WTC11 (cell line): ENCODE measurements around the gene UBE2H. TPM values are rescaled to one million over a fixed set of nuclear protein-coding genes. Genes with fewer than 3 reads are reported as not detected.
A peak's percentile ranks its signal among the peaks of the same experiment; 100 is the strongest.
"Not testable (repeated sequence)": the region's sequence is repeated elsewhere in the genome, so short reads cannot be mapped to it uniquely, and the experiment has no call there.

Experiments used
- ATAC-seq: fragments of 200-7000 bp; cut with Tn5 transposase; 2 replicates; pipeline ENCODE4 v1.10.0; 2021; ENCODE audit warnings: mild to moderate bottlenecking, moderate library complexity
- CTCF ChIA-PET: fragments of 300-600 bp; sonication (Branson Sonifier 250); formaldehyde crosslinking; loops from one replicate; lab custom pipeline; 2021; ENCODE audit warnings: antibody characterized with exemption; lab: Charles Lee
- POLR2A ChIA-PET: fragments of 350-600 bp; sonication (Branson Sonifier 250); formaldehyde crosslinking; loops from one replicate; lab custom pipeline; 2021; ENCODE audit warnings: antibody characterized with exemption; lab: Charles Lee
- DNase-seq: peaks from one replicate; pipeline ENCODE4 v3.0.0; 2021; ENCODE audit warnings: low spot score
- H3K27ac Mint-ChIP-seq: 2 replicates; pipeline ENCODE4 v1.8.0; 2021; ENCODE audit warnings: mixed read lengths
- H3K27me3 Mint-ChIP-seq: 2 replicates; pipeline ENCODE4 v1.8.0; 2021; ENCODE audit warnings: low read depth, mild to moderate bottlenecking, moderate library complexity, mixed read lengths
- H3K36me3 Mint-ChIP-seq: 2 replicates; pipeline ENCODE4 v1.8.0; 2021; ENCODE audit warnings: mixed read lengths
- H3K4me1 Mint-ChIP-seq: 2 replicates; pipeline ENCODE4 v1.8.0; 2022; ENCODE audit warnings: mixed read lengths
- H3K4me3 Mint-ChIP-seq: 2 replicates; pipeline ENCODE4 v1.8.0; 2021; ENCODE audit warnings: mild to moderate bottlenecking, moderate library complexity, mixed read lengths
- H3K9me3 Mint-ChIP-seq: 2 replicates; pipeline ENCODE4 v1.8.0; 2021; ENCODE audit warnings: mixed read lengths
- ATF1 ChIP-seq: sonication (generic); formaldehyde crosslinking; IDR thresholded peaks from 2 replicates; pipeline ENCODE4 v1.8.1; 2023; ENCODE audit warnings: mild to moderate bottlenecking, moderate library complexity, missing genetic modification reagents
- CBFB ChIP-seq: sonication (generic); formaldehyde crosslinking; IDR thresholded peaks from 2 replicates; pipeline ENCODE4 v1.8.1; 2022; ENCODE audit warnings: mild to moderate bottlenecking, low read depth, missing genetic modification reagents
- MXD4 ChIP-seq: fragments of 250-450 bp; sonication (Bioruptor Pico); IDR thresholded peaks from 2 replicates; pipeline ENCODE4 v1.8.0; 2021; ENCODE audit warnings: mild to moderate bottlenecking, moderate library complexity, borderline replicate concordance
- OVOL2 ChIP-seq: fragments of 250-450 bp; sonication (Bioruptor Pico); IDR thresholded peaks from 2 replicates; pipeline ENCODE4 v1.9.0; 2021; ENCODE audit warnings: mild to moderate bottlenecking, borderline replicate concordance
- PRRX2 ChIP-seq: fragments of 250-450 bp; sonication (Bioruptor Pico); IDR thresholded peaks from 2 replicates; pipeline ENCODE4 v1.8.0; 2021; ENCODE audit warnings: mild to moderate bottlenecking
- SOX15 ChIP-seq: fragments of 250-450 bp; sonication (Bioruptor Pico); IDR thresholded peaks from 2 replicates; pipeline ENCODE4 v1.9.0; 2021; ENCODE audit warnings: mild to moderate bottlenecking
- TCF7 ChIP-seq: sonication (generic); formaldehyde crosslinking; IDR thresholded peaks from 2 replicates; pipeline ENCODE4 v1.8.0; 2022; ENCODE audit warnings: mild to moderate bottlenecking, low read depth, missing genetic modification reagents, moderate library complexity
- TEAD4 ChIP-seq: sonication (generic); formaldehyde crosslinking; IDR thresholded peaks from 2 replicates; pipeline ENCODE4 v1.8.0; 2022; ENCODE audit warnings: mild to moderate bottlenecking, missing genetic modification reagents
- TP53 ChIP-seq: sonication (generic); formaldehyde crosslinking; IDR thresholded peaks from 2 replicates; pipeline ENCODE4 v1.8.1; 2023; ENCODE audit warnings: mild to moderate bottlenecking, missing genetic modification reagents
- ZBTB21 ChIP-seq: sonication (generic); formaldehyde crosslinking; IDR thresholded peaks from 2 replicates; pipeline ENCODE4 v1.8.1; 2023; ENCODE audit warnings: mild to moderate bottlenecking, missing genetic modification reagents, borderline replicate concordance
- ZNF138 ChIP-seq: sonication (generic); formaldehyde crosslinking; conservative IDR thresholded peaks from 2 replicates; pipeline ENCODE4 v1.8.1; 2022; ENCODE audit warnings: mild to moderate bottlenecking, moderate library complexity, missing genetic modification reagents
- ZNF219 ChIP-seq: sonication (generic); formaldehyde crosslinking; IDR thresholded peaks from 2 replicates; pipeline ENCODE4 v1.8.0; 2023; ENCODE audit warnings: missing genetic modification reagents, mild to moderate bottlenecking, borderline replicate concordance
- ZNF317 ChIP-seq: sonication (generic); formaldehyde crosslinking; IDR thresholded peaks from 2 replicates; pipeline ENCODE4 v1.8.1; 2023; ENCODE audit warnings: low read depth, mild to moderate bottlenecking, moderate library complexity, missing genetic modification reagents, borderline replicate concordance
- ZNF671 ChIP-seq: fragments of 250-450 bp; sonication (Bioruptor Pico); IDR thresholded peaks from 2 replicates; pipeline ENCODE4 v1.8.0; 2021; ENCODE audit warnings: mild to moderate bottlenecking
- total RNA-seq: library from RNA; stranded (reverse); gene quantifications from 3 replicates; pipeline ENCODE4 v1.2.3, GENCODE V29; 2021
- TF ChIP-seq, protein P1 (sequence below): fragments of 200-600 bp; IDR thresholded peaks from 2 replicates; pipeline ENCODE4 v1.8.0; 2022; ENCODE audit warnings: antibody characterized with exemption
- TF ChIP-seq, protein P2 (sequence below): sonication (generic); formaldehyde crosslinking; IDR thresholded peaks from 2 replicates; pipeline ENCODE4 v1.8.1; 2022; ENCODE audit warnings: low read depth, mild to moderate bottlenecking, moderate library complexity, missing genetic modification reagents, borderline replicate concordance
- TF ChIP-seq, protein P3 (sequence below): sonication (generic); formaldehyde crosslinking; IDR thresholded peaks from 2 replicates; pipeline ENCODE4 v1.8.1; 2022; ENCODE audit warnings: mild to moderate bottlenecking, missing genetic modification reagents, moderate library complexity, borderline replicate concordance
- TF ChIP-seq, protein P4 (sequence below): sonication (generic); formaldehyde crosslinking; IDR thresholded peaks from 2 replicates; pipeline ENCODE4 v1.8.1; 2022; ENCODE audit warnings: mild to moderate bottlenecking, moderate library complexity, missing genetic modification reagents
- TF ChIP-seq, protein P5 (sequence below): sonication (generic); formaldehyde crosslinking; IDR thresholded peaks from 2 replicates; pipeline ENCODE4 v1.8.1; 2023; ENCODE audit warnings: mild to moderate bottlenecking, missing genetic modification reagents, moderate library complexity
- TF ChIP-seq, protein P6 (sequence below): fragments of 250-450 bp; sonication (Bioruptor Pico); conservative IDR thresholded peaks from 2 replicates; pipeline ENCODE4 v1.9.0; 2021; ENCODE audit warnings: mild to moderate bottlenecking

UBE2H gene
- total RNA-seq, 1 experiment from 2014 or later, result 55.0 TPM

DNA sequence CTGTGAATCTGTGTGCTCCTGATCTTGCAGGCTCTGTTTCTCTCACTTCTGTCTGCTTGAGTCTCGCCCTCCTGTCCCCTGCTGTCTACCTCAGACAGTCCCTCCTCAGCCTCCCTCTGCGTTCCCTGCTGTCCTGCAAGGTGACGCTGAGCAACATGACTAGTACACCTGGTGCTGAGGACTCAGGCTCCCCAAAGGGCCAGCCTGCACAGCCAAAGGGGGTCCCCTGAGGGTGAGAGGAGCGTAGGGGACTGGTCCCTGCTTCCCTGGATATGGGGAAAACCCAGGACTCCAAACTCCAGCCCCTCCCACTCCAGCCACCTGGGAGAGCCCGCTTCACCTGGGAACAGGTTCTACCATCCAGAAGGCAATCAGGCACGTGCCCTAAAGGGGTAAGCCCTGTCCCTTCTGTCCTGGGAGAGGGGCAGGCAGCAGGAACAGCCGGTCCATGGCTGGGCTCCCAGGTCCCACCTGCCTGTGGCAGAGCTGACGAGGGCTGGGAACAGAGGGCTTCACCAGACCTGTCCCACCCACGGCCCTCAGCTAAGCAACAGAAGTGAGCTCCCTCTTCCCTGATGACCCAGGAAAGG, 156.5 kb downstream of the UBE2H start (continued):
- TF ChIP-seq, protein P1, sequence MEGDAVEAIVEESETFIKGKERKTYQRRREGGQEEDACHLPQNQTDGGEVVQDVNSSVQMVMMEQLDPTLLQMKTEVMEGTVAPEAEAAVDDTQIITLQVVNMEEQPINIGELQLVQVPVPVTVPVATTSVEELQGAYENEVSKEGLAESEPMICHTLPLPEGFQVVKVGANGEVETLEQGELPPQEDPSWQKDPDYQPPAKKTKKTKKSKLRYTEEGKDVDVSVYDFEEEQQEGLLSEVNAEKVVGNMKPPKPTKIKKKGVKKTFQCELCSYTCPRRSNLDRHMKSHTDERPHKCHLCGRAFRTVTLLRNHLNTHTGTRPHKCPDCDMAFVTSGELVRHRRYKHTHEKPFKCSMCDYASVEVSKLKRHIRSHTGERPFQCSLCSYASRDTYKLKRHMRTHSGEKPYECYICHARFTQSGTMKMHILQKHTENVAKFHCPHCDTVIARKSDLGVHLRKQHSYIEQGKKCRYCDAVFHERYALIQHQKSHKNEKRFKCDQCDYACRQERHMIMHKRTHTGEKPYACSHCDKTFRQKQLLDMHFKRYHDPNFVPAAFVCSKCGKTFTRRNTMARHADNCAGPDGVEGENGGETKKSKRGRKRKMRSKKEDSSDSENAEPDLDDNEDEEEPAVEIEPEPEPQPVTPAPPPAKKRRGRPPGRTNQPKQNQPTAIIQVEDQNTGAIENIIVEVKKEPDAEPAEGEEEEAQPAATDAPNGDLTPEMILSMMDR, result no peak
- no peak for TF ChIP-seq OVOL2 (CRISPR knock-in tag)
- no peak for TF ChIP-seq TEAD4 (CRISPR knock-in tag)

DNA sequence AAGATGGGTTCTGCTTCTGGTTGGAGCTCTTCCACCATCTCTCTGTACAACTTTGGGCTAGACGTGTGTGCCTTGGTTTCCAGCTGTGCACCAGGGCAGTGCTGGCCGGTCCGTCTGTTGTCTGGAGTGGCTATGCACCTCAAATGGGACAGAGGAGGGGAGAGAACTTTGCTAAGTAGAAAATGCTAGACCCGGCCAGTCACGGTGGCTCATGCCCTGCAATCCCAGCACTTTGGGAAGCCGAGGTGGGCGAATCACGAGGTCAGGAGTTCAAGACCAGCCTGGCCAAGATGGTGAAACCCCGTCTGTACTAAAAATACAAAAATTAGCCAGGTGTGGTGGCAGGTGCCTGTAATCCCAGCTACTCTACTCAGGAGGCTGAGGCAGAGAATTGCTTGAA, 158.3 kb downstream of the UBE2H start:
- H3K9me3 Mint-ChIP-seq, H3K4me3 Mint-ChIP-seq, DNase-seq, H3K27ac Mint-ChIP-seq, ATAC-seq, POLR2A ChIA-PET, H3K36me3 Mint-ChIP-seq: not testable (repeated sequence)
- Mint-ChIP-seq H3K4me1 (peaks cover 28% of the 10 kb centered on the region), H3K27me3 (peaks cover 39% of the 10 kb centered on the region)
- CTCF ChIA-PET, result interaction anchor here (1.0 to 2.1 kb wide), 4 partner anchors 14 to 186 kb away, joined by 3 to 8 read pairs (median 4); no protein-coding TSS in a partner anchor

DNA sequence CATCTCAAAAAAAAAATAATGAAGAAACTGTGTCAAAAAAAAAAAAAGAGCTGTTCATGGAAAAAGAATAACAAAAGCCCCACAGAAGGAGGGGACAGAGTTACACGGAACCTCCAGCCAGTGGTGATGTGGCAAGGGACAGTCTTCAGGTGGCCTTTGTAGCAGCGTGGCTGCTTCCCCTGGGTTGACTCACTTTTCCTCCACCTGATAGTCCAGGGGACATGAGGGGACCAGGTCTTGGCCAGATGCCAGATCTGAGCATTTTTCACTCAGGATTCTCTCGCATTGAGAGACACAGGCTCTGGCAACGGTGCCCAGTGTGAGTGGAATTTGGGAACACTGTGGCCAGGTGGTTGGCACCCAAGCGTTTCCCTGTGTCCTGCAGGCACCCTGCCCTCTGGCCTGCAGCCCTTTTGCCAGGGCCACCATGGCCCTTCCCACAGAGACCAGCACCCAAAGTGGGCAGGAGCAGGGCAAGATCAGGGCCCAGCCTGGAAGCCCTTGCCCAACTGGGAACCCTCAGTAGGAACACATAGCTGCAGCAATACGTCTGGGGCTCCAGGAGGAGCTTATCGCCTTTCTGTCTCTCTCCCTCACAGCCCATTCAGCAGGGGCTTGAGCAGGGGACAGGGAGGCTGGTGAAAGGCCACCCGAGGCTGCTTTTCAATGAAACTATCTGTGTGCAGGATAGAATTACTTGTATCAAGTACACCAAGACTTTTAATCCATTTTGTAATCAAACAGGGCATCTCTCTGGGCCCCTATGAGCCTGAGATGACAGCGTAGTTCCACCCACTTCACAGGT, 159.1 kb downstream of the UBE2H start:
- H3K9me3 Mint-ChIP-seq, result no peaks in the 10 kb centered on the region
- H3K4me1 Mint-ChIP-seq, result peaks cover 25% of the 10 kb centered on the region
- no peak for DNase-seq
- no peaks in the 10 kb centered on the region for H3K36me3 Mint-ChIP-seq
- H3K4me3 Mint-ChIP-seq, result no peak overlapping the region
- TF ChIP-seq MXD4 (CRISPR knock-in tag), result no peak
- no peak for TF ChIP-seq TCF7 (CRISPR knock-in tag)
- TF ChIP-seq, protein P2, sequence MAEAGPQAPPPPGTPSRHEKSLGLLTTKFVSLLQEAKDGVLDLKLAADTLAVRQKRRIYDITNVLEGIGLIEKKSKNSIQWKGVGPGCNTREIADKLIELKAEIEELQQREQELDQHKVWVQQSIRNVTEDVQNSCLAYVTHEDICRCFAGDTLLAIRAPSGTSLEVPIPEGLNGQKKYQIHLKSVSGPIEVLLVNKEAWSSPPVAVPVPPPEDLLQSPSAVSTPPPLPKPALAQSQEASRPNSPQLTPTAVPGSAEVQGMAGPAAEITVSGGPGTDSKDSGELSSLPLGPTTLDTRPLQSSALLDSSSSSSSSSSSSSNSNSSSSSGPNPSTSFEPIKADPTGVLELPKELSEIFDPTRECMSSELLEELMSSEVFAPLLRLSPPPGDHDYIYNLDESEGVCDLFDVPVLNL (CRISPR knock-in tag), result no peak
- no peak for TF ChIP-seq ZNF138 (CRISPR knock-in tag)
- TF ChIP-seq, all 79 proteins: peak for 0
- Mint-ChIP-seq H3K27ac (no peak overlapping the region), H3K27me3 (peaks cover 46% of the 10 kb centered on the region)
- POLR2A ChIA-PET, result no interaction called here
- CTCF ChIA-PET, result interaction anchor here (1.4 to 2.1 kb wide), 2 partner anchors 31 to 186 kb away, joined by 4 to 8 read pairs; no protein-coding TSS in a partner anchor
- ATAC-seq, result no peak

DNA sequence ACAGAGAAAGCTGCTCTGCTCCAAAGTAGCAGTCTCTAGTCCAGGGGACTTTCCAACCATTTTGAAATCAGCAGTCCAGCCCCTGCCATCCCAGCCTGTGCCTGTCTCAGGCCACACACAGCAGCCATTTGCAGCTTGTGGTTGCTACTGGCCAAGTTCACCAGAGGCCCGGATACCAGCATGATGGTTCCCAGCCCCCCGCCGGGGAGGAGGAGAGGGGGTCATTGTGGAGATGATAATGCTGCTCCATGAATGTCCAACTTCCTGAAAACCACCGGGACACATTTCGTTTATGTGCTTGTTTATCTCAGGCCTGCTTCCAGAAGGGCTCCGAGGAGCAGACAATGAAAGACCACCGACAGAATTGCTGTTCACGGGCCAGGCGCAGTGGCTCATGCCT, 160.0 kb downstream of the UBE2H start:
- ATAC-seq (no peak), DNase-seq (peak; percentile 26)
- H3K4me3 Mint-ChIP-seq, result no peak overlapping the region
- H3K27ac Mint-ChIP-seq, result no peak overlapping the region
- peaks cover 17% of the 10 kb centered on the region for H3K4me1 Mint-ChIP-seq
- H3K36me3 Mint-ChIP-seq, result no peaks in the 10 kb centered on the region
- POLR2A ChIA-PET, result interaction anchor here (1.8 kb wide), 1 partner anchor 13 kb away, joined by 8 read pairs; no protein-coding TSS in a partner anchor
- peaks cover 56% of the 10 kb centered on the region for H3K27me3 Mint-ChIP-seq
- H3K9me3 Mint-ChIP-seq, result no peaks in the 10 kb centered on the region
- TF ChIP-seq TP53 (no peak), ZNF317 (no peak), ATF1 (no peak), PRRX2 (CRISPR knock-in tag) (no peak), ZNF671 (CRISPR knock-in tag) (no peak), ZBTB21 (CRISPR knock-in tag) (no peak), SOX15 (CRISPR knock-in tag) (no peak), CBFB (CRISPR knock-in tag) (no peak), ZNF219 (CRISPR knock-in tag) (no peak), MXD4 (CRISPR knock-in tag) (no peak)
- TF ChIP-seq, protein P3, sequence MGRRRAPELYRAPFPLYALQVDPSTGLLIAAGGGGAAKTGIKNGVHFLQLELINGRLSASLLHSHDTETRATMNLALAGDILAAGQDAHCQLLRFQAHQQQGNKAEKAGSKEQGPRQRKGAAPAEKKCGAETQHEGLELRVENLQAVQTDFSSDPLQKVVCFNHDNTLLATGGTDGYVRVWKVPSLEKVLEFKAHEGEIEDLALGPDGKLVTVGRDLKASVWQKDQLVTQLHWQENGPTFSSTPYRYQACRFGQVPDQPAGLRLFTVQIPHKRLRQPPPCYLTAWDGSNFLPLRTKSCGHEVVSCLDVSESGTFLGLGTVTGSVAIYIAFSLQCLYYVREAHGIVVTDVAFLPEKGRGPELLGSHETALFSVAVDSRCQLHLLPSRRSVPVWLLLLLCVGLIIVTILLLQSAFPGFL (CRISPR knock-in tag), result no peak
- TF ChIP-seq, protein P4, sequence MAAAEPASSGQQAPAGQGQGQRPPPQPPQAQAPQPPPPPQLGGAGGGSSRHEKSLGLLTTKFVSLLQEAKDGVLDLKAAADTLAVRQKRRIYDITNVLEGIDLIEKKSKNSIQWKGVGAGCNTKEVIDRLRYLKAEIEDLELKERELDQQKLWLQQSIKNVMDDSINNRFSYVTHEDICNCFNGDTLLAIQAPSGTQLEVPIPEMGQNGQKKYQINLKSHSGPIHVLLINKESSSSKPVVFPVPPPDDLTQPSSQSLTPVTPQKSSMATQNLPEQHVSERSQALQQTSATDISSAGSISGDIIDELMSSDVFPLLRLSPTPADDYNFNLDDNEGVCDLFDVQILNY (CRISPR knock-in tag), result no peak
- TF ChIP-seq, protein P5, sequence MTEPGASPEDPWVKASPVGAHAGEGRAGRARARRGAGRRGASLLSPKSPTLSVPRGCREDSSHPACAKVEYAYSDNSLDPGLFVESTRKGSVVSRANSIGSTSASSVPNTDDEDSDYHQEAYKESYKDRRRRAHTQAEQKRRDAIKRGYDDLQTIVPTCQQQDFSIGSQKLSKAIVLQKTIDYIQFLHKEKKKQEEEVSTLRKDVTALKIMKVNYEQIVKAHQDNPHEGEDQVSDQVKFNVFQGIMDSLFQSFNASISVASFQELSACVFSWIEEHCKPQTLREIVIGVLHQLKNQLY (CRISPR knock-in tag), result no peak
- TF ChIP-seq, protein P6, sequence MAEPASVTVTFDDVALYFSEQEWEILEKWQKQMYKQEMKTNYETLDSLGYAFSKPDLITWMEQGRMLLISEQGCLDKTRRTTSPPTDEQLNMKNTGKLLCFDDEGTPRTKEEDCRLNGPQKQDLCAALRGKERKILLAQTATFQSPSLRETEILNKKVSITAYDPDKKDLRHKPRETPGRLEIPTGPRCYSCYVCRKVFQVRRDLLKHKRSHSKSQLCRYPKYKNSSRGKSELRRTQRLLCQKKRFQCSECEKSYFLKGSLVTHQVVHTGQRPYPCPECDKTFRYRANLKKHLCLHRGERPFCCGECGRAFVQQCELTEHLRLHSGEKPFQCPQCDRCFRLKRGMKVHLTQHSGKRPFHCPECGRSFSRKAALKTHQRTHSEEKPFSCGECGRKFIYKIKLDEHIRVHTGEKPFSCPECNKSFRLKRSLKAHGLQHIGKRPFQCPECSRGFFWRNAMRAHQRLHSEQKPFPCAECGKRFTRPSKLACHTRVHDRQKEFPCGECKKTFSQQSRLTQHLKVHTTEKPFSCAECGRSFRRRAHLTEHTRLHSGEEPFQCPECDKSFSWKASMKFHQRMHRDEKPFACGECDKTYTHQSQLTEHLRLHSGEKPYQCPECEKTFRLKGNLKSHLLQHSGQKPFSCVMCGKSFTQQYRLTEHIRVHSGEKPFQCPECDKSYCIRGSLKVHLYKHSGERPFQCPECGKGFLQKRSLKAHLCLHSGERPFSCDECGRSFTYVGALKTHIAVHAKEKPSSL, result no peak
- CTCF ChIA-PET, result interaction anchor here (1.3 kb wide), 1 partner anchor 32 kb away, joined by 8 read pairs; no protein-coding TSS in a partner anchor
